Spleen (tissue), 7 donors: ENCODE results near the gene PDE6H.

Experiments
- POLR2A ChIP-seq, 3 donors: fragments of 450-650 bp; IDR thresholded peaks; one replicate each; pipeline ENCODE4 v1.5.1; 2017; ENCODE audit warnings: antibody characterized with exemption in 3 of 3, mild to moderate bottlenecking in 1 of 3
- POLR2AphosphoS5 ChIP-seq, 3 donors: sonication (generic); formaldehyde crosslinking; IDR thresholded peaks; one replicate each; pipeline ENCODE4 v1.5.1; 2017; ENCODE audit warnings: antibody characterized with exemption in 3 of 3
- TF ChIP-seq, protein P1 (sequence below), 11 experiments: fragments of 200-600 bp in 7 of 11; fragments of 450-650 bp in 4 of 11; sonication (generic) in 4 of 11; IDR thresholded peaks in 8 of 11; conservative IDR thresholded peaks in 3 of 11; 1 replicate in 7 of 11; 2 replicates in 4 of 11; pipeline versions ENCODE4 v1.4.0 to v1.8.0; 2016 to 2021; ENCODE audit warnings: antibody characterized with exemption in 11 of 11, inconsistent platforms in 4 of 11, mild to moderate bottlenecking in 1 of 11
- donor health status: DM: no; HTN: no; CAD: no; lungs with moderate emphysema.
- donor health status: DM: no; HTN: no; CAD: no.
- donor health status: DM: no; HTN: no; CAD: no.

DNA sequence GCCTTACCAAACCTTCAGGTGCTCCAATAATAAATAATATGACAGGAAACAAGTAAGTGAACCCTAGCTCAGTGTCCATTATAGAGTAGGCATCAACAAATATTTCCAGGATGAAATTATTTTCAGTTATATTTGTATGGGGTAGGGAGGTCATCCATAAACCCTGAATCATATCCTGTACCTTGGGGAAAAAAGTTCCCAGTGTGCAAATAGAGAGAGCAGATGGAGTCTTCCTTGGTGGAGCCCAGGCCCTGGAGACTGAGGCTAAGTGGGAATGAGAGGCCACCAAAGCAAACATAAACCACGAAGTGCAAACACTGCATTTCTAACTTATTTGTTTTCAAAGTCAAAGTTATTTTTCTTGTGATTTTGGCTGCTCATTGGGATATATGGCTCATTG, 26.0 kb upstream of the PDE6H start:
- TF ChIP-seq, protein P1, sequence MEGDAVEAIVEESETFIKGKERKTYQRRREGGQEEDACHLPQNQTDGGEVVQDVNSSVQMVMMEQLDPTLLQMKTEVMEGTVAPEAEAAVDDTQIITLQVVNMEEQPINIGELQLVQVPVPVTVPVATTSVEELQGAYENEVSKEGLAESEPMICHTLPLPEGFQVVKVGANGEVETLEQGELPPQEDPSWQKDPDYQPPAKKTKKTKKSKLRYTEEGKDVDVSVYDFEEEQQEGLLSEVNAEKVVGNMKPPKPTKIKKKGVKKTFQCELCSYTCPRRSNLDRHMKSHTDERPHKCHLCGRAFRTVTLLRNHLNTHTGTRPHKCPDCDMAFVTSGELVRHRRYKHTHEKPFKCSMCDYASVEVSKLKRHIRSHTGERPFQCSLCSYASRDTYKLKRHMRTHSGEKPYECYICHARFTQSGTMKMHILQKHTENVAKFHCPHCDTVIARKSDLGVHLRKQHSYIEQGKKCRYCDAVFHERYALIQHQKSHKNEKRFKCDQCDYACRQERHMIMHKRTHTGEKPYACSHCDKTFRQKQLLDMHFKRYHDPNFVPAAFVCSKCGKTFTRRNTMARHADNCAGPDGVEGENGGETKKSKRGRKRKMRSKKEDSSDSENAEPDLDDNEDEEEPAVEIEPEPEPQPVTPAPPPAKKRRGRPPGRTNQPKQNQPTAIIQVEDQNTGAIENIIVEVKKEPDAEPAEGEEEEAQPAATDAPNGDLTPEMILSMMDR (IDR thresholded peaks at IDR 0.05 in 8 of 11, conservative IDR thresholded peaks at IDR 0.05 in 3 of 11), result no peak
- TF ChIP-seq POLR2AphosphoS5 (IDR thresholded peaks at IDR 0.05) (no peak), POLR2A (IDR thresholded peaks at IDR 0.05) (no peak)
